PC-9 (cell line): Measurements from ENCODE around the gene PRCC. TPM values are rescaled to one million over a fixed set of nuclear protein-coding genes. Genes with fewer than 3 reads are reported as not detected.

Experiments used
- BruUV-seq: library from RNA; stranded (reverse); fragments of 400-500 nt; replicated peaks from 2 replicates; lab custom pipeline; 2021; lab: Mats Ljungman, UMichigan
- CTCF ChIA-PET: fragments of 300-600 bp; sonication (Branson Sonifier 250); formaldehyde crosslinking; loops from one replicate; lab custom pipeline; 2022; ENCODE audit warnings: antibody characterized with exemption; lab: Charles Lee
- POLR2A ChIA-PET: fragments of 300-600 bp; sonication (Branson Sonifier 250); formaldehyde crosslinking; loops from one replicate; lab custom pipeline; 2022; ENCODE audit warnings: antibody characterized with exemption; ENCODE audit not compliant: unreplicated experiment; lab: Charles Lee
- DNase-seq, 2 experiments: peaks; one replicate each; pipeline versions ENCODE4 v3.0.0 to v3.0.0-alpha.2; 2015 to 2022; ENCODE audit warnings: mixed read lengths in 1 of 2
- H2AFZ ChIP-seq: fragments of 200-600 bp; sonication (generic); 2 replicates; pipeline ENCODE4 v1.8.1; 2017; ENCODE audit warnings: antibody characterized with exemption
- H3F3A ChIP-seq: fragments of 200-600 bp; sonication (generic); 2 replicates; pipeline ENCODE4 v1.8.1; 2017; ENCODE audit warnings: antibody characterized with exemption, mild to moderate bottlenecking, low read depth; ENCODE audit not compliant: insufficient read depth
- H3K27ac ChIP-seq: fragments of 200-600 bp; sonication (generic); 2 replicates; pipeline ENCODE4 v1.6.1; 2016; ENCODE audit warnings: mixed run types
- H3K27me3 ChIP-seq: fragments of 200-600 bp; sonication (generic); 2 replicates; pipeline ENCODE4 v1.6.1; 2016; ENCODE audit warnings: low read depth, mixed run types; ENCODE audit not compliant: insufficient read depth
- H3K36me3 ChIP-seq: fragments of 200-600 bp; sonication (generic); 2 replicates; pipeline ENCODE4 v1.6.1; 2016; ENCODE audit warnings: low read depth, mixed run types
- H3K4me1 ChIP-seq: fragments of 200-600 bp; sonication (generic); replicated peaks from 2 replicates; pipeline ENCODE4 v1.6.1; 2016; ENCODE audit warnings: mixed run types; ENCODE audit not compliant: insufficient read depth
- H3K4me2 ChIP-seq: fragments of 200-600 bp; sonication (generic); 2 replicates; pipeline ENCODE4 v1.6.1; 2017; ENCODE audit warnings: mixed run types
- H3K4me3 ChIP-seq: fragments of 200-600 bp; sonication (generic); 2 replicates; pipeline ENCODE4 v1.6.1; 2016; ENCODE audit warnings: mixed run types
- H3K79me2 ChIP-seq: fragments of 200-600 bp; sonication (generic); 2 replicates; pipeline ENCODE4 v1.6.1; 2017; ENCODE audit warnings: low read depth, mixed run types
- H3K9me2 ChIP-seq: fragments of 200-600 bp; sonication (generic); 2 replicates; pipeline ENCODE4 v1.8.1; 2017; ENCODE audit warnings: mild to moderate bottlenecking; ENCODE audit not compliant: insufficient read depth
- H3K9me3 ChIP-seq: fragments of 200-600 bp; sonication (generic); 2 replicates; pipeline ENCODE4 v1.8.1; 2016; ENCODE audit warnings: low read depth; ENCODE audit not compliant: insufficient read depth
- H4K20me1 ChIP-seq: fragments of 200-600 bp; sonication (generic); 2 replicates; pipeline ENCODE4 v1.8.1; 2017; ENCODE audit not compliant: insufficient read depth
- EZH2 ChIP-seq: fragments of 200-600 bp; sonication (generic); IDR thresholded peaks from 2 replicates; pipeline ENCODE4 v1.8.0; 2017; ENCODE audit warnings: antibody characterized with exemption, low read depth
- intact Hi-C: fragments of 100-400 bp; cut with micrococcal nuclease; formaldehyde crosslinking; loops from one replicate; pipeline ENCODE4 v1.10.0; 2022; ENCODE audit not compliant: unreplicated experiment
- total RNA-seq: library from RNA; stranded (reverse); gene quantifications from 2 replicates; pipeline ENCODE4 v1.2.3, GENCODE V29; 2021
- TF ChIP-seq, protein P1 (sequence below): fragments of 200-600 bp; sonication (generic); conservative IDR thresholded peaks from 2 replicates; pipeline ENCODE4 v1.6.1; 2017; ENCODE audit warnings: mixed run types, antibody characterized with exemption, mild to moderate bottlenecking, moderate library complexity

Gene PRCC
- total RNA-seq, 1 experiment from 2014 or later = 56.6 TPM

DNA sequence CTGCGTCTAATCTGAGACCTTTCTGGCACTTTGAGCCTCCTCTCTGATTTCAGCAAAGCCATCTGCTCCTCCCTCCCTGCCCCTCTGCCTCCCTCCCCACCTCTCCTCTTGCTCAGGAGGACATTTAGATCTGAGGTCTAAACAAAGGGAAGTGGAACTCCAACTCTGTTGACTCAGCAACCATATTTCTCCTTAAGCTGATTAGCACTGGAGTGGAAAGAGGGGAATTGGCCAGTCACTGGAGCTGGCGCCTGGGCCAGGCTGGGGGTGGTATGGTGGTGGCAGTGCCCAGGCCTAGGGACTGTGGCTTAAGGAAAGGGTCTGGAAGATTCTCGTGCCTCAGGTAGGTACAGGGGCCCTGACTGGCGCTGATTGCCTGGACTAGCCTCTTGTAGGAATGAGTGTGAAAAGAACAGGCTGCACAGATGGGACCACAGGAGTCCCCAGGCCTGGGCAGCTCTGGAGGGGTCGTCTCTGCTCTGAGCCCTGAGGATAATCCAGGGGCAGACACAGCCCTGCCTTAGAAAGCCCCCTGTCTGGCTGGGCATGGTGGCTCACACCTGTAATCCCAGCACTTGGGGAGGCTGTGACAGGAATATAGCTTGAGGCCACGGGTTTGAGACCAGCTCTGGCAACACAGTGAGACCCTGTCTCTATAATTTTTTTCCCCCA is 37.4 kb downstream of the PRCC start:
- no peak overlapping the region for H3K27ac ChIP-seq
- no peaks in the 10 kb centered on the region for H3K27me3 ChIP-seq
- H3F3A ChIP-seq = no peaks in the 10 kb centered on the region; the same call in none of the 2 replicates
- H3K9me2 ChIP-seq = no peaks in the 10 kb centered on the region
- H3K36me3 ChIP-seq = no peaks in the 10 kb centered on the region
- H3K4me2 ChIP-seq = no peak overlapping the region
- ChIA-PET CTCF (no interaction called here), POLR2A (no interaction called here)
- H2AFZ ChIP-seq = no peak overlapping the region
- H3K4me1 ChIP-seq = no peaks in the 10 kb centered on the region
- no peak for DNase-seq
- H3K9me3 ChIP-seq = no peaks in the 10 kb centered on the region
- TF ChIP-seq, protein P1, sequence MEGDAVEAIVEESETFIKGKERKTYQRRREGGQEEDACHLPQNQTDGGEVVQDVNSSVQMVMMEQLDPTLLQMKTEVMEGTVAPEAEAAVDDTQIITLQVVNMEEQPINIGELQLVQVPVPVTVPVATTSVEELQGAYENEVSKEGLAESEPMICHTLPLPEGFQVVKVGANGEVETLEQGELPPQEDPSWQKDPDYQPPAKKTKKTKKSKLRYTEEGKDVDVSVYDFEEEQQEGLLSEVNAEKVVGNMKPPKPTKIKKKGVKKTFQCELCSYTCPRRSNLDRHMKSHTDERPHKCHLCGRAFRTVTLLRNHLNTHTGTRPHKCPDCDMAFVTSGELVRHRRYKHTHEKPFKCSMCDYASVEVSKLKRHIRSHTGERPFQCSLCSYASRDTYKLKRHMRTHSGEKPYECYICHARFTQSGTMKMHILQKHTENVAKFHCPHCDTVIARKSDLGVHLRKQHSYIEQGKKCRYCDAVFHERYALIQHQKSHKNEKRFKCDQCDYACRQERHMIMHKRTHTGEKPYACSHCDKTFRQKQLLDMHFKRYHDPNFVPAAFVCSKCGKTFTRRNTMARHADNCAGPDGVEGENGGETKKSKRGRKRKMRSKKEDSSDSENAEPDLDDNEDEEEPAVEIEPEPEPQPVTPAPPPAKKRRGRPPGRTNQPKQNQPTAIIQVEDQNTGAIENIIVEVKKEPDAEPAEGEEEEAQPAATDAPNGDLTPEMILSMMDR = no peak
- no peak for TF ChIP-seq EZH2
- no peak overlapping the region for H3K4me3 ChIP-seq
- intact Hi-C loops = no loop called here
- H3K79me2 ChIP-seq = no peaks in the 10 kb centered on the region
- H4K20me1 ChIP-seq = peaks cover 4% of the 10 kb centered on the region; the same call in 1 of the 2 replicates
- BruUV-seq = no TSS peak

DNA sequence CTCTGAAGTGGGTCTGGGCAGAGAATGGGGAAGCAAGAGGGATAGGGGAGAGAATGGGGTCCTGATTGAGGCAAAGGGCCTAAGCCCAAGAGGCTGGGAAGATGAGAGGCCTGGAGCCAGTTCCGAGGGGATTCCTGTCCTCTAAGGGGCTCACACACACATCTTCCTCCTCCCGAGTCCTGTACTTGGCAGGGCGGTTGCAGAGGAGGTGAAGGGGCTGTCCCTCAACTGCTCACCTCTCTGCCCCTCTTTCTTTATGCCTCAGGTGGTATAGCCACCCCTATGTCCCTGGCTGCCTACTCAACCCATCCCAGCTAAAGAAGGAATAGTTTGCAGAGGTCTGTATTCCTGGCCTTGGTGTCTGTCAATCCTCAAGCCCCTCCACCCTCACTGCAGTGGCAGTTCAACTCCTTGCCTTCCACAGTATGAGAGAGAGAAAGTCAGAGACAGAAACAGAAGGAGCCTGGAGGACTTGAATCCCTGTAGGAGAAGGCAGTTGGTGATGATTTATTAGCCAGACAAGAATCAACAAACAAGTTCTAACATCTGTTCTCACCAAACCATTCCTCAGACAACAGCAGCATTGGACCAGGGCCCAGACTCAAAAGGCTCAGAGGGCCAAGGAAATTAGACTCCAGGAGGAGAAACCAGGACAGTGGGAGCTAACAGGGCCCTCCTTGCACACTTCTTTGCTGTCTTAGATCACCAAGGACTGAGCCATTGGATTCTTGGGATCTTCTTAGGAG is 38.6 kb downstream of the PRCC start:
- no TSS peak for BruUV-seq
- no peaks in the 10 kb centered on the region for H3K4me1 ChIP-seq
- no peak overlapping the region for H3K4me3 ChIP-seq
- peaks cover 4% of the 10 kb centered on the region; the same call in 1 of the 2 replicates for H4K20me1 ChIP-seq
- CTCF ChIA-PET = interaction anchor here (0.6 kb wide), 1 partner anchor 81 kb away, joined by 3 read pairs; no protein-coding TSS in a partner anchor
- no peaks in the 10 kb centered on the region for H3K79me2 ChIP-seq
- H3K27ac ChIP-seq = no peak overlapping the region
- H3K27me3 ChIP-seq = no peaks in the 10 kb centered on the region
- H3K9me2 ChIP-seq = no peaks in the 10 kb centered on the region
- H3K9me3 ChIP-seq = no peaks in the 10 kb centered on the region
- H3K4me2 ChIP-seq = no peak overlapping the region
- H3F3A ChIP-seq = no peaks in the 10 kb centered on the region; the same call in none of the 2 replicates
- no peak for DNase-seq
- intact Hi-C loops = no loop called here
- H2AFZ ChIP-seq = no peak overlapping the region
- no peaks in the 10 kb centered on the region for H3K36me3 ChIP-seq
- TF ChIP-seq EZH2 = no peak
- TF ChIP-seq, protein P1 = no peak
- POLR2A ChIA-PET = no interaction called here

DNA sequence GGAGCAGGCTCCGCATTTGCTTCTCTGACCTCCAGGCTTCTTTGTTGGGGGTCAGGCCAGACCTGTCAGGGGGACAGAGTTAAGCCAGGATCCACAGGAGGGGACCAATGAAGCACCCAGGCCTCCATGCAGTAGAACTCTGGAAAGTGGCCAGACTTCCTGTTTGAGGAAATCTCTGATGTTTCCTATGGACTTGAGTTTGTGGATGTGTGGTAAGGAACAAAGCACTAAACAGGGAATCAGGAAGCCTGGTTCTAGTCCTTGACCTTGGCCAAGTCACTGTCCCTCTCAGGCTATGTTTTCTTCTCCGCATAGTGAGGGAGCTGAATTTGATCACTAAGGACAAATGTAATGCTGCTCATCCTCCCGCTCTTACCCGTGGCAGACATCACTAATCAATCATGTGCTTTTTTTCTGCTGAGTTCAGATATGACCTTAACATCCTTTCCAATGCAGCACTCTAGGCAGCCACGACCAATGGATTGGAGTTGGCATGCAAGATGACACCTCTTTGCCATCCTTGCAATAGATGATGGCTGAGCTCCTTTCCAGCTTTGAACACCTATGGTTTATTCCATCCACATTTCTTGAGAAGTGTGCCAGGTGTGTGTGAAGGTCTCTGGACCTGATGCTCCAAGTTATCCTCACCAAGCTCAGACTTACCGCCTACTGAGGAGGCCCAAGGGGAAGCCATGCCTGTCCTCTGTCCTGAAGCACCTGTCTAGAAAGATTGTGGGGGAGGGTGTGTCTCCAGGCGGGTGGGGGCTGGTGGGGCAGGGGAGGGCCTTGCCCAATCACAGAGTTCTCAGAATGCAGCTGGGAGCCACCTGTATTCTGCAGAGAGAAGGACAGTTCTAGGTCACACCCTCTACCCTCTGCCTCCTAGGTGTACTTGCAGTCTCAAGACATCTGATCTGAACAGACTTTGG is 39.4 kb downstream of the PRCC start:
- no TSS peak for BruUV-seq
- H3K4me3 ChIP-seq = no peak overlapping the region
- ChIA-PET CTCF (interaction anchor here (0.6 kb wide), 1 partner anchor 42 kb away, joined by 5 read pairs; no protein-coding TSS in a partner anchor), POLR2A (no interaction called here)
- H4K20me1 ChIP-seq = no peaks in the 10 kb centered on the region; the same call in 1 of the 2 replicates
- H2AFZ ChIP-seq = no peak overlapping the region
- H3K9me3 ChIP-seq = no peaks in the 10 kb centered on the region
- no peaks in the 10 kb centered on the region; the same call in none of the 2 replicates for H3F3A ChIP-seq
- no peaks in the 10 kb centered on the region for H3K9me2 ChIP-seq
- no peak for DNase-seq
- no peak for TF ChIP-seq EZH2
- TF ChIP-seq, protein P1 = no peak
- no peak overlapping the region for H3K27ac ChIP-seq
- H3K4me2 ChIP-seq = no peak overlapping the region
- H3K27me3 ChIP-seq = no peaks in the 10 kb centered on the region
- no peaks in the 10 kb centered on the region for H3K79me2 ChIP-seq
- H3K36me3 ChIP-seq = no peaks in the 10 kb centered on the region
- H3K4me1 ChIP-seq = no peaks in the 10 kb centered on the region
- intact Hi-C loops = no loop called here
